Middle frontal gyrus (tissue), 1 donor: Measurements from ENCODE around the gene CENPC.
"Not testable (repeated sequence)": the region's sequence is repeated elsewhere in the genome, so short reads cannot be mapped to it uniquely, and the experiment has no call there.

Experiments used
- DNase-seq: peaks from one replicate; pipeline ENCODE4 v3.0.0-alpha.2; 2015; ENCODE audit warnings: low spot score; ENCODE audit errors: extremely low spot score

The CENPC gene

GRCh38 chr4:67475155-67475554 lies 70.1 kb downstream of the CENPC start:
- no peak for DNase-seq

- DNase-seq, result no peak
These were observed 74.4 kb downstream of the CENPC start for GRCh38 chr4:67470871-67471270.

- DNase-seq, result no peak
These were observed 76.5 kb downstream of the CENPC start for GRCh38 chr4:67468830-67469229.

- no peak for DNase-seq
These were observed 78.6 kb downstream of the CENPC start for GRCh38 chr4:67466751-67467150.

GRCh38 chr4:67465763-67466052 lies 79.6 kb downstream of the CENPC start:
- DNase-seq, result no peak

GRCh38 chr4:67465032-67465762 lies 80.1 kb downstream of the CENPC start:
- no peak for DNase-seq

GRCh38 chr4:67460574-67460973 lies 84.7 kb downstream of the CENPC start:
- DNase-seq, result no peak

GRCh38 chr4:67459164-67459563 lies 86.1 kb downstream of the CENPC start:
- DNase-seq, result no peak

GRCh38 chr4:67456577-67457196 lies 88.6 kb downstream of the CENPC start:
- no peak for DNase-seq

GRCh38 chr4:67452846-67453205 lies 92.5 kb downstream of the CENPC start:
- not testable (repeated sequence) for DNase-seq

GRCh38 chr4:67452100-67452845 lies 93.0 kb downstream of the CENPC start:
- DNase-seq, result no peak

GRCh38 chr4:67451464-67451863 lies 93.8 kb downstream of the CENPC start:
- DNase-seq, result no peak

- DNase-seq, result no peak
These were observed 96.7 kb downstream of the CENPC start for GRCh38 chr4:67448621-67449020.

- no peak for DNase-seq
These were observed 97.4 kb downstream of the CENPC start for GRCh38 chr4:67447873-67448272.

- no peak for DNase-seq
These were observed 98.5 kb downstream of the CENPC start for GRCh38 chr4:67446811-67447210.

GRCh38 chr4:67445881-67446280 lies 99.4 kb downstream of the CENPC start:
- not testable (repeated sequence) for DNase-seq

GRCh38 chr4:67438975-67439374 lies 106.3 kb downstream of the CENPC start:
- DNase-seq, result no peak

GRCh38 chr4:67437974-67438713 lies 107.2 kb downstream of the CENPC start:
- no peak for DNase-seq

GRCh38 chr4:67436742-67437141 lies 108.6 kb downstream of the CENPC start:
- DNase-seq, result no peak

GRCh38 chr4:67430989-67431388 lies 114.3 kb downstream of the CENPC start:
- DNase-seq, result no peak

GRCh38 chr4:67428819-67429218 lies 116.5 kb downstream of the CENPC start:
- DNase-seq, result no peak
